HEK293T (cell line): Measurements from ENCODE around the gene NR1H4.

ENCODE experiments used
- ARNT ChIP-seq: fragments of 450-650 bp; IDR thresholded peaks from 2 replicates; pipeline ENCODE4 v1.6.1; 2017; ENCODE audit warnings: mild to moderate bottlenecking
- BHLHE40 ChIP-seq: fragments of 450-650 bp; IDR thresholded peaks from 2 replicates; pipeline ENCODE4 v1.6.1; 2016; ENCODE audit warnings: mild to moderate bottlenecking, moderate library complexity, borderline replicate concordance
- ELF4 ChIP-seq: fragments of 450-650 bp; IDR thresholded peaks from 2 replicates; pipeline ENCODE4 v1.6.1; 2017; ENCODE audit warnings: antibody characterized with exemption
- FOXA1 ChIP-seq: fragments of 450-650 bp; IDR thresholded peaks from 2 replicates; pipeline ENCODE4 v1.6.1; 2016; ENCODE audit warnings: mild to moderate bottlenecking
- FOXM1 ChIP-seq: fragments of 450-650 bp; IDR thresholded peaks from 2 replicates; pipeline ENCODE4 v1.6.1; 2017; ENCODE audit warnings: mild to moderate bottlenecking, borderline replicate concordance
- HDGF ChIP-seq: fragments of 450-650 bp; IDR thresholded peaks from 2 replicates; pipeline ENCODE4 v1.6.1; 2017; ENCODE audit warnings: antibody characterized with exemption, borderline replicate concordance
- L3MBTL2 ChIP-seq: fragments of 450-650 bp; conservative IDR thresholded peaks from 2 replicates; pipeline ENCODE4 v1.6.1; 2016; ENCODE audit warnings: mild to moderate bottlenecking
- LEF1 ChIP-seq: fragments of 450-650 bp; IDR thresholded peaks from 2 replicates; pipeline ENCODE4 v1.6.1; 2017; ENCODE audit warnings: mild to moderate bottlenecking, borderline replicate concordance
- NFRKB ChIP-seq: fragments of 450-650 bp; IDR thresholded peaks from 2 replicates; pipeline ENCODE4 v1.6.1; 2016; ENCODE audit warnings: mild to moderate bottlenecking, moderate library complexity
- PKNOX1 ChIP-seq: fragments of 450-650 bp; IDR thresholded peaks from 2 replicates; pipeline ENCODE4 v1.6.1; 2016
- SP1 ChIP-seq: fragments of 450-650 bp; IDR thresholded peaks from 2 replicates; pipeline ENCODE4 v1.6.1; 2017
- SUZ12 ChIP-seq: fragments of 450-650 bp; IDR thresholded peaks from 2 replicates; pipeline ENCODE4 v1.6.1; 2016; ENCODE audit warnings: mild to moderate bottlenecking
- TARDBP ChIP-seq: fragments of 450-650 bp; IDR thresholded peaks from 2 replicates; pipeline ENCODE4 v1.6.1; 2016
- ZNF384 ChIP-seq: fragments of 450-650 bp; IDR thresholded peaks from 2 replicates; pipeline ENCODE4 v1.6.1; 2016

- TF ChIP-seq SP1 (no peak), NFRKB (no peak), LEF1 (no peak), ELF4 (no peak), L3MBTL2 (no peak), FOXA1 (no peak), BHLHE40 (no peak), FOXM1 (no peak), HDGF (no peak), ARNT (no peak), ZNF384 (no peak), PKNOX1 (no peak), SUZ12 (no peak), TARDBP (no peak)
These were observed 24.5 kb downstream of the NR1H4 start for GRCh38 chr12:100498141-100498540.
